HG02943 (cell line): ENCODE data around the gene PHRF1.

Experiments
- ATAC-seq: cut with Tn5 transposase; IDR thresholded peaks from one replicate; pipeline ENCODE4 v1.9.1; 2021; ENCODE audit warnings: mild to moderate bottlenecking, low read depth, moderate library complexity; ENCODE audit not compliant: unreplicated experiment

The PHRF1 gene

GRCh38 chr11:556662-557256, 19.5 kb upstream of the PHRF1 start:
- no peak for ATAC-seq

- no peak for ATAC-seq
Observed at GRCh38 chr11:557328-558132, 18.7 kb upstream of the PHRF1 start.

GRCh38 chr11:558503-558902, 17.8 kb upstream of the PHRF1 start:
- ATAC-seq: no peak

- ATAC-seq: no peak
Observed at GRCh38 chr11:559020-559620, 17.1 kb upstream of the PHRF1 start.

- ATAC-seq: no peak
Observed at GRCh38 chr11:559712-560304, 16.5 kb upstream of the PHRF1 start.

- peak; percentile 65 for ATAC-seq
Observed at GRCh38 chr11:560305-561147, 15.7 kb upstream of the PHRF1 start, which contains the start of the genes LMNTD2 and RASSF7. LMNTD2 (minus strand) TSS chr11:560738; CDS start chr11:560716, 22 bp downstream. RASSF7 (plus strand) TSS chr11:560970; CDS start chr11:561769, 799 bp downstream.

- ATAC-seq: peak; percentile 27
Observed at GRCh38 chr11:561148-562003, 14.9 kb upstream of the PHRF1 start.

GRCh38 chr11:562046-562645, 14.1 kb upstream of the PHRF1 start:
- no peak for ATAC-seq

GRCh38 chr11:563066-563811, 13.0 kb upstream of the PHRF1 start:
- ATAC-seq: no peak

- ATAC-seq: no peak
Observed at GRCh38 chr11:563812-564578, 12.3 kb upstream of the PHRF1 start.

GRCh38 chr11:565921-566509, 10.3 kb upstream of the PHRF1 start:
- ATAC-seq: no peak

- ATAC-seq: no peak
Observed at GRCh38 chr11:567011-567628, 9.2 kb upstream of the PHRF1 start.

GRCh38 chr11:567629-568292, 8.5 kb upstream of the PHRF1 start:
- ATAC-seq: no peak

- peak; percentile 92 for ATAC-seq
Observed at GRCh38 chr11:568306-569157, 7.7 kb upstream of the PHRF1 start.

GRCh38 chr11:569158-569885, 6.9 kb upstream of the PHRF1 start:
- ATAC-seq: no peak
